ENCODE measurements around the gene RBL1.
"Not testable (repeated sequence)": the region's sequence is repeated elsewhere in the genome, so short reads cannot be mapped to it uniquely, and the experiment has no call there.

The RBL1 gene

DNA sequence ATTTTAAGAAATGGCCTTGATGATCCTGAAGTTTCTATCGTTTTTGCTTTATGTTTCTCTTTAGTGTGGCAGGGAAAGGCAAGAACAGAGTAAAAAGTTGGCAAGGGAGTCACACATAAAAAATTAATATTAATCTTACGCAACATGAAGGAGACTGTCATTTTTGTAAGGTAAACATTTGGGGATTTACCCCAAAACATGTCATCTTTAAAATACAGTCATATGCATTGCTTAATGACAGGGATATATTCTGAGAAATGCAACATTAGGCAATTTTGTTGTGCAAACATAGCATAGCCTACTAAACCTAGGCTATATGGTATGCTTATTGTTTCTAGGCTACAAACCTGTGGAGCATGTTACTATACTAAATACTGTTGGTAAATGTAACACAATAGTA, 5.4 kb downstream of the RBL1 start:
- no peak for DNase-seq
- intact Hi-C loops (cut with DNase I): no loop called here

GRCh38 chr20:37081717-37082289, 14.0 kb downstream of the RBL1 start:
- intact Hi-C loops (cut with DNase I): no loop called here
- DNase-seq: peak in 1 of 42 donors; percentile 36

GRCh38 chr20:37077009-37077408, 18.8 kb downstream of the RBL1 start:
- DNase-seq: no peak
- intact Hi-C loops (cut with DNase I): no loop called here

GRCh38 chr20:37075932-37076685, 19.7 kb downstream of the RBL1 start:
- intact Hi-C loops (cut with DNase I): no loop called here

DNA sequence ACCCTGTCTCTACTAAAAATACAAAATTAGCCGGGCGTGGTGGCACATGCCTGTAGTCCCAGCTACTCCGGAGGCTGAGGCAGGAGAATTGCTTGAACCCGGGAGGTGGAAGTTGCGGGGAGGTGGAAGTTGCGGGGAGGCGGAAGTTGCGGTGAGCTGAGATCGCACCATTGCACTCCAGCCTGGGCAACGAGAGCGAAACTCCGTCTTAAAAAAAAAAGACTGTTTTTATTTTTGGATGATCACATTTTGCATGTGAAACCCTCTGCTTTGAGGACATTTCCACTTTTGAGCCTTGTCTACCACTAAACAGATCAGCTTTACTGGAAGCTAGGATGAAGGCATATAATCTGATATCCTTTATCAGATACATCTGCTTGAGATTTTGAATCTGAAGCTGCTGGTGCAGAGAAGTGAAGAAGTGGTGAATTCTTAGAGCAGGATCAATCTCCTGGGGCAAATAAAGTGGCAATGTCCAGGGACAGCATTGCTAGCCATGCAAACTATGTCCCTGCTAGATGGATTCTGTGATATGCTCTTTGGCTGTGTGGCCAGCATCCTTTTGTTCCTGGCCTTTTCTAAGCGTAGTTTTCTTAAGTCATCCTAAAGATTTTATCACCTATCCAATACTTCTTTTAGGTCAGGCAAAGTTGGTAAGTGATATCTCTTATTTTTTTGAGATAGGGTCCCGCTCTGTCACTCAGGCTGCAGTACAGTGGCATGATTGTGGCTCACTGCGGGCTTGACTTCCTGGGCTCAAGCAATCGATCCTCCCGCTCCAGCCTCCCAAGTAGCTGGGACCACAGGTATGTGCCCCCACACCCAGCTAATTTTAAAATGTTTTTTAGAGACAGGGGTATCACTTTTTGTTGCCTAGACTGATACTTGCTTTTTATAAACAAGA, 23.3 kb downstream of the RBL1 start:
- intact Hi-C loops (cut with DNase I): no loop called here
- DNase-seq: no peak

More at GRCh38 chr20:37075932-37076685, 19.7 kb downstream of the RBL1 start:
- no peak for DNase-seq

DNA sequence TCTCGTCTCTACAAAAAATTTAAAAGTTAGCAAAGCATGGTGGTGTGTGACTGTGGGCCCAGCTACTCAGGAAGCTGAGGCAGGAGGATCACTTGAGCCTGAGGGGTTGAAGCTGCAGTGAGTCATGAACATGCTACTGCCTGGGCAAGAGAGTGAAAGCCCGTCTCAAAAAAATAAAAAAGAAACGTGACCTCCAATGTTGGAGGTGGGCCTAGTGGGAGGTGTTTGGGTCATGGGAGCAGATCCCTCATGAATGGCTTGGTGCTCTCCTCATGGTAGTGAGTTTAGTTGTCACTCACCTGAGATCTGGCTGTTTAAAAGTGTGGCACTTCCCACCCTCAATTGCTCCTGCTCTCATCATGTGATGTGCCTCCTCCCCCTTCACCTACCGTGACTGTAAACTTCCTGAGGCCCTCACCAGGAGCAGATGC, 24.3 kb downstream of the RBL1 start:
- no peak for DNase-seq
- intact Hi-C loops (cut with DNase I): no loop called here

- intact Hi-C loops (cut with DNase I): not testable (repeated sequence)
These were observed 26.2 kb downstream of the RBL1 start for GRCh38 chr20:37069563-37069962.

GRCh38 chr20:37066168-37066567, 29.6 kb downstream of the RBL1 start:
- intact Hi-C loops (cut with DNase I): no loop called here
- DNase-seq: no peak

More at GRCh38 chr20:37069563-37069962, 26.2 kb downstream of the RBL1 start:
- not testable (repeated sequence) for DNase-seq

- intact Hi-C loops (cut with DNase I): no loop called here
- DNase-seq: no peak
These were observed 40.5 kb downstream of the RBL1 start for GRCh38 chr20:37055276-37055675.

DNA sequence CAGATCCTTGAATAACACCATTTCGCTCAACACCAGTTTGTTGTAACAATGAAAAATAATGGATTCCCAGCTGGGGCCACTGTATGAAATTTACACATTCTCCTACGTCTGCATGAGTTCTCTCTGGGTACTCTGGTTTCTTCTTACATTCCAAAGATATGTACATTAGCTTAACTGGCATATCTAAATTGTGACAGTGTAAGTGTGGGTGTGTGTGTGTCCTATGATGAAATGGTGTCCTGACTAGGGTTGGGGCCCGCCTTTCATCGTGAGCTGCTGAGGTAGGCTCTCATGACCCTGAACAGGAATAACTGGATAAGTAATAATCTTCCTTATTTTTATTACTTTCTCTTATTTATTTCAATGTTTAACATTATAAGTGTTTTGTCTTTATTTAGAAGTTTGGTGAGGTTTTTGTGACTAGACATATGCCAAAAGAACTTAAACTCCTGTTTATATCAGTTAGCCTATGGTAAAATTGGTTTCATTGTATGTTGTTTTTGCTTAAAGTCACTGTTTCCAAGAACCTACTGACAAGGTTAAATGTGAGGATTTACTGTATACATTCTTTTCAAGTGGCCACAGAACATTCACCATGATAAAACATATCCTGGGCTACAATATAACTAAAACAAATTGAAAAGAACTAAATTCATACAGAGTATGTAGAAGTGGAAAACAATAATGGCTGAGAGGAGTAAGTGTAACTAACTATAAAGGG, 42.4 kb downstream of the RBL1 start:
- no peak for DNase-seq
- intact Hi-C loops (cut with DNase I): no loop called here

GRCh38 chr20:37042986-37043972, 52.5 kb downstream of the RBL1 start:
- intact Hi-C loops (cut with DNase I): no loop called here

DNA sequence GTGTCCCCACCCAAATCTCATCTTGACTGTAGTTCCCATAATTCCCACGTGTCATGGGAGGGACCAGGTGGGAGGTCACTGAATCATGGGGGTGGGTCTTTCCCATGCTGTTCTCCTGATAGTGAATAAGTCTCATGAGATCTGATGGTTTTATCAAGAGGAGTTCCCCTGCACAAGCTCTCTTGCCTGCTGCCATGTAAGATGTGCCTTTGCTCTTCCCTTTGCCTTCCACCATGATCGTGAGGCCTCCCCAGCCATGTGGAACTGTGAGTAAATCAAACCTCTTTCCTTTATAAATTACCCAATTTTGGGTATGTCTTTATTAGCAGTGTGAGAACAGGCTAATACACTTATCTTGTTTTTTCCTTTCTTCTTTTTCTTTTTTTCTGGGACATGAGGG, 56.4 kb downstream of the RBL1 start:
- DNase-seq; intact Hi-C loops (cut with DNase I): not testable (repeated sequence)

More at GRCh38 chr20:37042986-37043972, 52.5 kb downstream of the RBL1 start:
- no peak for DNase-seq

DNA sequence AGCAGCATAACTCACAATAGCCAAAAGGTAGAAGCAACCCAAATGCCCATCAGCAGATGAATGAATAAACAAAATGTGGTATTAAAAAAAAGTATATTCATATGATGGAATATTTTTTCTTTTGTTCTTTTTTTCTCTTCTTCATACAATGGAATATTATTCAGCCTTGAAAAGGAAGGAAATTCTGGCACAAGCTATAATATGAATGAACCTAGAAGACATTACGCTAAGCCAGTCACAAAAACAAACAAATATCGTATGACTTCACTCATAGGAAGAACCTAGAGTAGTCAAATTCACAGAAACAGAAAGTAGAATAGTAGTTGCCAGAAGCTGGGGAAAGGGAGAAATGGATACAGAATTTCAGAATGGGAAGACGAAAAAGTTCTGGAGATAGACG, 63.7 kb downstream of the RBL1 start:
- intact Hi-C loops (cut with DNase I): no loop called here
- DNase-seq: no peak

DNA sequence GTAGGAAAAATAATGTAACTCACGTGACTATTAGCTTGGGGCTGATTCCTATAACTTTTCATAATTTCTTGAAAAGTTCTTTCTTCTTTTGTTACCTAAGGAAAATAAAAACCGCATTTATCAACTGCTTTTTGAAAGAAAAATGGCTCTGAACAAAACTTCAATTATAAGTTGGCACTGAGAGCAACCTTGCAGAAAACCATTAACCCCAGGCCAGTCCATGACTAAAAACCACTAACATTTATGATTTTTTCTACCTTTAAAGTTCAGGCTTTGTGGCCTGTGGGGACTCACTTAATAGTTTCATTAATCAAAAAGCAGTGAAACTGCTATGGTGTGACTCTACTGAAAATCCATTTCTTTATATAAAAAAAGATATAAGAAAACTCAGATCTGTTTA, 75.2 kb downstream of the RBL1 start:
- DNase-seq: no peak
- intact Hi-C loops (cut with DNase I): no loop called here

- intact Hi-C loops (cut with DNase I); DNase-seq: not testable (repeated sequence)
These were observed 83.2 kb downstream of the RBL1 start for GRCh38 chr20:37012631-37013030.

DNA sequence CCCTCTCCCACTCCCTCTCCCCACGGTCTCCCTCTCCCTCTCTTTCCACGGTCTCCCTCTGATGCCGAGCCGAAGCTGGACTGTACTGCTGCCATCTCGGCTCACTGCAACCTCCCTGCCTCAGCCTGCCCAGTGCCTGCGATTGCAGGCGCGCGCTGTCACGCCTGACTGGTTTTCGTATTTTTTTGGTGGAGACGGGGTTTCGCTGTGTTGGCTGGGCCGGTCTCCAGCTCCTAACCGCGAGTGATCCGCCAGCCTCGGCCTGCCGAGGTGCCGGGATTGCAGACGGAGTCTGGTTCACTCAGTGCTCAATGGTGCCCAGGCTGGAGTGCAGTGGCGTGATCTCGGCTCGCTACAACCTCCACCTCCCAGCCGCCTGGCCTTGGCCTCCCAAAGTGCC, 83.9 kb downstream of the RBL1 start:
- intact Hi-C loops (cut with DNase I); DNase-seq: not testable (repeated sequence)

DNA sequence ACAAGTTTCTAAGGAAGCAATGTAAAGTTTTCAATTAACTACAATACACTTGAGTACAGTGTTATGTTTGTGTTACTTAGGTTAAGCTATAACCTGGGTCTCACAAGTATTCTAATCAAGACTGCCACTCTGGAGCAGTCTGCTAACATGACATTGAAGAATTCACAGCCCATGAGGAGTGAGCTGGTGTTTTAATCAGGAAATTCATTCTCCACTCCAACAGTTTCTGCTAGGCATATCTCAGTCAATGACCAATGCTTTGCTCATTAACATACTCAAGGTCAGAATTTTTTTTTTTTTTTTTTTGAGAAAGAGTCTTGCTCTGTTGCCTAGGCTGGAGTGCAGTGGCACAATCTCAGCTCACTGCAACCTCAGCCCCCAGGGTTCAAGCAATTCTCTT, 84.7 kb downstream of the RBL1 start:
- intact Hi-C loops (cut with DNase I): no loop called here
- DNase-seq: no peak

All from head of caudate nucleus (tissue), 42 donors.